Adipocyte (in vitro differentiated cells): ENCODE data around the gene VSTM4.
A peak's percentile ranks its signal among the peaks of the same experiment; 100 is the strongest.

Experiments used
- DNase-seq: peaks from one replicate; pipeline ENCODE4 v3.0.0-alpha.2; 2015; ENCODE audit warnings: low read depth
- H3K27me3 ChIP-seq: replicated peaks from 2 replicates; pipeline ENCODE4 v1.7.0; 2013; ENCODE audit warnings: mild to moderate bottlenecking, low read length, moderate library complexity; ENCODE audit not compliant: control insufficient read depth, insufficient read depth
- H3K36me3 ChIP-seq: 2 replicates; pipeline ENCODE4 v1.7.0; 2013; ENCODE audit warnings: low read length, mild to moderate bottlenecking, moderate library complexity; ENCODE audit not compliant: control insufficient read depth, insufficient read depth, severe bottlenecking
- H3K4me1 ChIP-seq: 2 replicates; pipeline ENCODE4 v1.7.0; 2013; ENCODE audit warnings: mild to moderate bottlenecking, low read length, moderate library complexity; ENCODE audit not compliant: control insufficient read depth, insufficient read depth
- H3K4me3 ChIP-seq: 2 replicates; pipeline ENCODE4 v1.7.0; 2013; ENCODE audit warnings: mild to moderate bottlenecking, low read length, moderate library complexity
- H3K9ac ChIP-seq: 2 replicates; pipeline ENCODE4 v1.7.0; 2013; ENCODE audit warnings: mild to moderate bottlenecking, low read length, moderate library complexity
- H3K9me3 ChIP-seq: 2 replicates; pipeline ENCODE4 v1.7.0; 2013; ENCODE audit warnings: mild to moderate bottlenecking, low read length, moderate library complexity; ENCODE audit not compliant: control insufficient read depth

The VSTM4 gene

GRCh38 chr10:49010865-49011264, 104.5 kb downstream of the VSTM4 start:
- Histone ChIP-seq H3K9me3 (no peaks in the 10 kb centered on the region), H3K4me1 (peaks cover 8% of the 10 kb centered on the region), H3K4me3 (no peak overlapping the region), H3K9ac (no peak overlapping the region), H3K36me3 (no peaks in the 10 kb centered on the region), H3K27me3 (peaks cover 8% of the 10 kb centered on the region)
- DNase-seq, result no peak

DNA sequence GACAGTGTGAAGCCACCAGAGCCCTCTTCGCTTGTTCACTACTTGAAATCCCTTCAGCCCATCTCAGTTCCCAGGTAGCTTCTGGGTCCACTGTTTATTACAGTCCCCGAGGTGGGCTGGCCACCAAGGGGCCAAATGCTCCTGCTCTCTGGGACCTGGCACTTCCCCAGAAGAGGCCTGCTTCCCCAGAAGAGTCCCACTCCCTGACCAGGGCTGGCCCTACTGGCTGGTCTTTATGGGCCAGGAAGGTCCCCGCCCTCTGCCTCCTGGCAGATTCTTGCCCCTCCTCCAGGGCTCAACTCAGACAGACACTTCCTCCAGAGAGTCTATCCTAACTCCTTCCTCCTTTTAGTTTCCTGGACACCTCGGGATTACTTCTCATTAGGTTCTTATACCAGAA, 105.0 kb downstream of the VSTM4 start:
- Histone ChIP-seq H3K27me3 (peaks cover 8% of the 10 kb centered on the region), H3K36me3 (no peaks in the 10 kb centered on the region), H3K4me1 (peaks cover 11% of the 10 kb centered on the region), H3K9me3 (no peaks in the 10 kb centered on the region), H3K9ac (no peak overlapping the region), H3K4me3 (no peak overlapping the region)
- DNase-seq, result no peak

DNA sequence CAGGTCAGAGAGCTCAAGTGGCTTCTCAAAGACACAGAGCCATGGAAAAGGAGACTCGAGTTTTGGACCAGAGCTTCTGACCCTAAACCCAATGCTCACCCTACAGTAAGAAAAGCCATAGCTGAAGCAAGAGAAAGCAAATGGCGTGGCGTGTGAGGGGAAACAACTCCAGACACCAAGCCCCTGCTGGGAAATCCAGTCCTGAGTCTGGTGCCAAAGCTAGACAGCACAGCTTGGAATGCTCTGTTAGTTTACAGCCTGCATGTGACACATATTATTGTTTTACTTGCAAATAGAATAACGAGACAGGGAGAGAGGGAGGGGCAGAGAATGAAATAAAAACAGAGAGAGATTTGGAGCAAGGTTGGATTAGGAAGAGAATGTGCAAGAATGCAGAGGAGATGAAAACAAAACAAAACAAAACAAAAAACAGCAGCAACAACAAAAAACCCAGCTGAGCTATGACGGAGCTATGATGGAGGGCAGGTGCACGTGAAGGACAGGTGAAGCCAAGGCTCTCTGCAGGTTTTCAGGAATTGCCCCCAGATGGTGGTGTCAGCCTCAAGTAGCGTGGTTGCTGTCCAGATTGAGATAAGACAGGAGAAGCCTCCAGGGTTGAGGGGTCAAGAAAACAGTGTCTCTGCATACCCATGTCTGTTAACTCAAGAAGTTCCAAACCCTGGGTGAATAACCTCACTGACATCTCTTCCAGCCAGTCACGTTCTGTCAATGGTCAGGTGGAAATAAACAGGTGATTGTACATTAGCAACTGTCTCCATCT, 105.9 kb downstream of the VSTM4 start:
- peaks cover 16% of the 10 kb centered on the region for H3K4me1 ChIP-seq
- H3K36me3 ChIP-seq, result no peaks in the 10 kb centered on the region
- no peak overlapping the region for H3K4me3 ChIP-seq
- peaks cover 8% of the 10 kb centered on the region for H3K27me3 ChIP-seq
- no peak overlapping the region for H3K9ac ChIP-seq
- H3K9me3 ChIP-seq, result no peaks in the 10 kb centered on the region
- DNase-seq, result peak; percentile 25

DNA sequence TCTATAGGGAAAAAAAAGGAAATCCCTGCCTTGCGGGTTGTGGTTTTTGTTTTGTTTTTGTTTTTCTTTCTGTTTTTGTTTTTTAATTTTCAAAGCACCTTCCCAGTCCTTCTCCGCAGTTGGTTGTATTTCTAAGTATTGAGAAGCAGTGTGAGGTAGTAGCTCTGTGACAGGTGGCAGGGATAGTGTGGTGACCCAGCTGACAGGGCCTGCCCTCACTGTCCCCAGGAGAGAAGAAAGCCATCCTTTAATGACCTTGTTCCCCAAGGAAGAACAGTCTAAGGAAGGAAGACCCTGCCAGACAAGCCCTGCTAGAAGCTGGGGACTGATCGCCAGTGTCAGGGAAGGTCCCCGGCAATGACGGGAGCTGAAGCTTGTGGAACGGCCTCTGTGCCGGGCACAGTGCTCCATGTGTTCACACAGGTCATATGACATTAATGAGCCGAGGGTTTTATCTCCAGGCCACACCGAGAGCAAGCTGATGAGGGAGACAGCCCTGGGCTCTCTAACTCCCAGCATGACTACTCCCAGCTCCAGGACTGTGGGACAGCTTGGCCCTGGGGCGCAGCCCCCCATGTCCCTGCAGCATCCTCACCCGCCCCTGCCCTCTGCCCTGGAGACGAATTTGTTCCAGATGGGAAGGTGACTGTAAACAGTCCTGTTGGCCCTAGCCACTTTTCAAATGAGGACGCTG, 106.7 kb downstream of the VSTM4 start:
- no peak for DNase-seq
- Histone ChIP-seq H3K27me3 (peaks cover 8% of the 10 kb centered on the region), H3K9me3 (no peaks in the 10 kb centered on the region), H3K4me1 (peaks cover 16% of the 10 kb centered on the region), H3K9ac (no peak overlapping the region), H3K4me3 (no peak overlapping the region), H3K36me3 (no peaks in the 10 kb centered on the region)

- Histone ChIP-seq H3K9ac (no peak overlapping the region), H3K27me3 (peaks cover 8% of the 10 kb centered on the region), H3K4me3 (no peak overlapping the region), H3K36me3 (no peaks in the 10 kb centered on the region), H3K9me3 (no peaks in the 10 kb centered on the region), H3K4me1 (peaks cover 16% of the 10 kb centered on the region)
- no peak for DNase-seq
Observed at GRCh38 chr10:49008091-49008490, 107.2 kb downstream of the VSTM4 start.

GRCh38 chr10:49007129-49007528, 108.2 kb downstream of the VSTM4 start:
- no peak for DNase-seq
- peaks cover 8% of the 10 kb centered on the region for H3K27me3 ChIP-seq
- H3K9ac ChIP-seq, result no peak overlapping the region
- H3K4me1 ChIP-seq, result peaks cover 16% of the 10 kb centered on the region
- no peak overlapping the region for H3K4me3 ChIP-seq
- H3K9me3 ChIP-seq, result no peaks in the 10 kb centered on the region
- no peaks in the 10 kb centered on the region for H3K36me3 ChIP-seq

DNA sequence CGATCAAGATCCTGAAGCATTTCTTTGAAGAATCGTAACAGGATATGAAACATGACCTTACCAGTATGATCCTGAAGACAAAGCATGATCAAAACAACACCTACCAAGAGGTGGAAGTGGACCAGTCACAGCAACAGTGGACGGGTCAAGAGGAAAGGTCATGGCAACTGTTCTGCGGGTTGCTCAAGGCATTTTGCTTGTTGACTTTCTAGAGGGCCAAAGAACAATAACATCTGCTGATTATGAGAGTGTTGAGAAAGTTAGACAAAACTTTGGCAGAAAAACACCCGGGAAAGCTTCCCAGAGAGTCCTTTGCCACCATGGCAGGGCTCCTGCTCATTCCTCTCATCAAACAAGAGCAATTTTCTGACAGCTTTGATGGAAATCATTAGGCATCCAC, 110.1 kb downstream of the VSTM4 start:
- no peaks in the 10 kb centered on the region for H3K9me3 ChIP-seq
- peaks cover 16% of the 10 kb centered on the region for H3K4me1 ChIP-seq
- no peak overlapping the region for H3K9ac ChIP-seq
- no peaks in the 10 kb centered on the region for H3K36me3 ChIP-seq
- H3K4me3 ChIP-seq, result no peak overlapping the region
- peaks cover 8% of the 10 kb centered on the region for H3K27me3 ChIP-seq
- DNase-seq, result no peak

GRCh38 chr10:49001870-49002672, 113.3 kb downstream of the VSTM4 start:
- H3K9ac ChIP-seq, result no peak overlapping the region
- no peak for DNase-seq
- peaks cover 12% of the 10 kb centered on the region for H3K27me3 ChIP-seq
- peaks cover 8% of the 10 kb centered on the region for H3K4me1 ChIP-seq
- H3K36me3 ChIP-seq, result no peaks in the 10 kb centered on the region
- no peaks in the 10 kb centered on the region for H3K9me3 ChIP-seq
- H3K4me3 ChIP-seq, result no peak overlapping the region

GRCh38 chr10:49001402-49001801, 113.9 kb downstream of the VSTM4 start:
- Histone ChIP-seq H3K27me3 (peaks cover 12% of the 10 kb centered on the region), H3K4me1 (peaks cover 8% of the 10 kb centered on the region), H3K36me3 (no peaks in the 10 kb centered on the region), H3K4me3 (no peak overlapping the region), H3K9ac (no peak overlapping the region), H3K9me3 (no peaks in the 10 kb centered on the region)
- DNase-seq, result no peak

- Histone ChIP-seq H3K4me3 (no peak overlapping the region), H3K9ac (no peak overlapping the region), H3K9me3 (no peaks in the 10 kb centered on the region), H3K27me3 (peaks cover 12% of the 10 kb centered on the region), H3K36me3 (no peaks in the 10 kb centered on the region), H3K4me1 (peaks cover 8% of the 10 kb centered on the region)
- no peak for DNase-seq
Observed at GRCh38 chr10:49000437-49001398, 114.6 kb downstream of the VSTM4 start.
